Lung (tissue), 12 donors: ENCODE measurements around the gene MR1. TPM values are rescaled to one million over a fixed set of nuclear protein-coding genes. Genes with fewer than 3 reads are reported as not detected.
A peak's percentile ranks its signal among the peaks of the same experiment; 100 is the strongest.

ENCODE experiments used
- ATAC-seq: fragments of 200-7000 bp; cut with Tn5 transposase; one replicate; pipeline ENCODE4 v1.9.1; 2020; ENCODE audit warnings: moderate number of reproducible peaks; ENCODE audit not compliant: insufficient read depth, low FRiP score
- DNase-seq, 3 donors: peaks; one replicate each; pipeline ENCODE4 v3.0.0-alpha.2; 2013 to 2017
- H3K27ac ChIP-seq, 2 donors: one replicate each; pipeline ENCODE4 v1.5.1; 2013; ENCODE audit warnings: mild to moderate bottlenecking in 2 of 2, moderate library complexity in 2 of 2, control low read depth in 1 of 2, inconsistent platforms in 1 of 2, low read depth in 1 of 2, low read length in 1 of 2
- H3K27me3 ChIP-seq, 3 donors: one replicate each; pipeline ENCODE4 v1.5.1; 2013; ENCODE audit warnings: low read length in 2 of 3; ENCODE audit not compliant: control insufficient read depth in 3 of 3, insufficient read depth in 3 of 3
- H3K36me3 ChIP-seq, 4 donors: one replicate each; pipeline ENCODE4 v1.5.1; 2013; ENCODE audit warnings: low read length in 4 of 4, mild to moderate bottlenecking in 1 of 4, moderate library complexity in 1 of 4; ENCODE audit not compliant: control insufficient read depth in 4 of 4, insufficient read depth in 4 of 4
- H3K4me1 ChIP-seq, 5 donors: one replicate each; pipeline ENCODE4 v1.5.1; 2013; ENCODE audit warnings: low read length in 5 of 5, mild to moderate bottlenecking in 2 of 5, moderate library complexity in 1 of 5; ENCODE audit not compliant: control insufficient read depth in 5 of 5, insufficient read depth in 5 of 5
- H3K4me3 ChIP-seq: one replicate; pipeline ENCODE4 v1.5.1; 2013; ENCODE audit warnings: mild to moderate bottlenecking, control low read depth, moderate library complexity
- H3K9ac ChIP-seq, 2 donors: one replicate each; pipeline ENCODE4 v1.5.1; 2013; ENCODE audit warnings: low read length in 2 of 2, control low read depth in 1 of 2; ENCODE audit not compliant: insufficient read depth in 1 of 2
- H3K9me3 ChIP-seq, 4 donors: one replicate each; pipeline ENCODE4 v1.5.1; 2013; ENCODE audit warnings: low read length in 3 of 4, mild to moderate bottlenecking in 1 of 4, moderate library complexity in 1 of 4; ENCODE audit not compliant: control insufficient read depth in 4 of 4, insufficient read depth in 3 of 4
- CTCF ChIP-seq: IDR thresholded peaks from 2 replicates; pipeline ENCODE4 v1.5.1; 2012; ENCODE audit warnings: mild to moderate bottlenecking; ENCODE audit errors: control extremely low read depth, extremely low read depth
- WGBS, 2 donors: extraction: QIAGEN DNeasy Blood & Tissue Kit; methylation state at CpG; one replicate each; pipeline ENCODE4 v1.1.7; 2013; 5-methylcytosine and 5-hydroxymethylcytosine counted together
- polyA plus RNA-seq, 2 donors: library from polyadenylated mRNA; stranded (reverse); fragments of 200-250 nt; gene quantifications; one replicate each; pipeline ENCODE4 v1.2.1, GENCODE V29; 2013
- total RNA-seq, 2 donors: library from RNA; depleted of rRNA in 1 of 2; stranded (reverse); fragments of >200 nt in 1 of 2; gene quantifications; one replicate each; pipeline ENCODE4 v1.2.1, GENCODE V29; 2014 to 2021
- donor health status: control.
- donor health status: control.
- donor health status: Bipolar disorder and iron deficiency.
- donor health status: healthy.
- donor health status: DM: yes; HTN: yes; CAD: no.

The MR1 gene
- total and polyA plus RNA-seq, 4 donors, result 8.1 to 31.0 (median 23.9) TPM

DNA sequence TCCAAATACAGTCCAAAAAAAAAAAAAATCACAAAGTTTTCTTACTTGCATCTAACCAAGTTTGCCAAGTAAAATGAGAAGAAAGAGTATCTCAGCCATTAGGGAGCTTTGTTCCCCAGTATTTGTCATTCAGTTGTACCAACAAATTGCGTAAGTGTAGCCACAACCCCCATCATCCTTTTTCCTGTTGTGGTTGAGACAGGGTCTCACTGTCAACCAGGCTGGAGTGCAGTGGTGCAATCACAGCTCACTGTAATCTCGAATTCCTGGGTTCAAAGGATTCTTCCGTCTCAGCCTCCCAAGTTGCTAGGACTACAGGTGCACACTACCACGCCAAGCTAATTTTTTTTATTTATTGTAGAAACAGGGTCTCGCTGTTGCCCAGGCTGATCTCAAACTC, 20.6 kb upstream of the MR1 start:
- WGBS, 2 donors, result 38 to 64% methylated on average over 5 of the region's 5 CpGs
- H3K9ac ChIP-seq, result no peak overlapping the region
- ATAC-seq, result no peak

DNA sequence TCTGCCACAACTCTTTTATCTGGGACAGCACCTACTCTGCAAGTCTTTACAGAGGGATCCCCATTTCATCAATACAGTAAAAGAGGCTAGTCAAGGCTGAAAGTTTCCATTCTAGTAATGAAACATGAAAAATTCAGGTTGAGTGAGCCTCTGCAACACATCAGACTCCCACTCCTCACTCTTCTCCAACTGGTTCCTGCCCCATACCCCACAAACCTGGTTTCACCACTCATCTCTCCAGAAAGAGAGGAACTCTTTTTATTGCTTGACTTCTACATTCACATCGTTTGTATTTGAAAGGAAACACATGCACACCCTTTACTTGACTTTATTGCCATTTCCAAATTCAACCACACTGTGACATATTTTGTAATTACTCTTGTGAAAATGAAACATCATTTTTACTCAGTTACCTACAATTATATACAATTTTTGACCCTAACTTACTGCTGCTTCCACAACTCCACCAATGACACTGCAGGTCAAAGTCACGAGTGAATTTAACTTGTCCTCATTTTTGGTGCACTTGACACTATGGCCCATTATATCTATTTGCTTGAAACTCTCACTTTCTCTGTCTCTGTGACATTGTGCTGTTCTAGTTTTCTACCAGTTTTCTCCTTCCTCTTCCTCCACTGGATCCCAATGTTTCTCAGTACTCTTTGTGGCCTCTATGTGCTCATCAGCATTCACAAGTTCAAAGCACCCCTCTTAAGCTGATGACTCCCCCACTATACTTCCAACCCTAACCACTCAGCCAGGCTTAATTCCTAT, 19.1 kb upstream of the MR1 start:
- no peaks in the 10 kb centered on the region for H3K27me3 ChIP-seq
- H3K4me1 ChIP-seq, result peaks cover 0 to 23% (median 7%) of the 10 kb centered on the region in 5 donors
- no peak overlapping the region for H3K4me3 ChIP-seq
- H3K36me3 ChIP-seq, result peaks cover 0 to 2% (median 0%) of the 10 kb centered on the region in 4 donors
- WGBS, 2 donors, result 39 to 55% methylated on average over 2 of the region's 2 CpGs
- ATAC-seq (no peak), DNase-seq (no peak)
- no peaks in the 10 kb centered on the region for H3K9me3 ChIP-seq
- H3K27ac ChIP-seq, result peak overlapping the region in 1 of 2 donors; percentile 3
- no peak overlapping the region for H3K9ac ChIP-seq
- TF ChIP-seq CTCF, result no peak

More for the DNA sequence above, 20.6 kb upstream of the MR1 start:
- DNase-seq, result no peak
- H3K27me3 ChIP-seq, result no peaks in the 10 kb centered on the region
- no peak overlapping the region for H3K4me3 ChIP-seq
- peak overlapping the region in 1 of 2 donors; percentile 40 for H3K27ac ChIP-seq
- H3K4me1 ChIP-seq, result peaks cover 0 to 15% (median 7%) of the 10 kb centered on the region in 5 donors
- no peaks in the 10 kb centered on the region for H3K9me3 ChIP-seq
- no peaks in the 10 kb centered on the region for H3K36me3 ChIP-seq
- TF ChIP-seq CTCF, result no peak

DNA sequence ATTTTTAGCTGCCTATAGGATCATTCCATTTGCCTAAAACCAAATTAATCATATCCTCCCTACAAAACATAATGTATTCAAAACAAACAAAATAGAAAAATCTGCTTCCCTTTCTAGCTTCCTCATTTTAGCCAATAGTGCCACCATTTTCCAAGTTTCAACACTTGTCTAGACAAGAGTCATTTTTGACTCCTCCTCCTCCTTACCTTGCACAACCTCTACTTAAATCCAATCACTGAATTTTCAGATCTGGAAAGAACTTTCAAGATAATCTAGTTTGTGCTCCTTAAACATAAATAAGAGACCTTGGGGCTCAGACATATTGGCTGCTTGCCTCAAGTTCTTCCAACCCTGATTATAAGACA, 18.6 kb upstream of the MR1 start:
- H3K36me3 ChIP-seq, result peaks cover 0 to 2% (median 0%) of the 10 kb centered on the region in 4 donors
- no peaks in the 10 kb centered on the region for H3K9me3 ChIP-seq
- no peak overlapping the region for H3K9ac ChIP-seq
- peaks cover 0 to 24% (median 7%) of the 10 kb centered on the region in 5 donors for H3K4me1 ChIP-seq
- DNase-seq (no peak), ATAC-seq (peak; percentile 56)
- no peak overlapping the region for H3K27ac ChIP-seq
- H3K4me3 ChIP-seq, result no peak overlapping the region
- no peak for TF ChIP-seq CTCF
- H3K27me3 ChIP-seq, result no peaks in the 10 kb centered on the region

DNA sequence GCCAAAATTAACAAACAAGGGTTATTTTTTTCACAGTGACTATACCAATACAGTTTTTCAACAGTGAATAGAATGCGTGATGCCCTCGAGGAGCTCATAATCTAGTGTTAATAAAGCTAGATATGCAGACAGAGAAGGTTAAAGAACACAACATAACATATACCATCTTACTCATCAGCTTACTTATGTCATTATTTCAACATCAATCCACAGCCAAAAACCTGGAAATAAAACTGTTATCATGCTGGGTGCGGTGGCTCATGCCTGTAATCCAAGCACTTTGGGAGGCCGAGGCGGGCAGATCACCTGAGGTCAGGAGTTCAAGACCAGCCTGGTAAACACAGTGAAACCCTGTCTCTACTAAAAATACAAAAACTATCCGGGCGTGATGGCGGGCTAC, 17.2 kb upstream of the MR1 start:
- no peak for TF ChIP-seq CTCF
- Histone ChIP-seq H3K4me3 (no peak overlapping the region), H3K27ac (no peak overlapping the region), H3K9ac (no peak overlapping the region), H3K36me3 (peaks cover 0 to 2% (median 0%) of the 10 kb centered on the region in 4 donors), H3K27me3 (no peaks in the 10 kb centered on the region), H3K4me1 (peaks cover 2 to 22% (median 13%) of the 10 kb centered on the region in 5 donors), H3K9me3 (no peaks in the 10 kb centered on the region)
- no peak for ATAC-seq
- DNase-seq, result no peak
- 90 to 92% methylated on average over 8 of the region's 8 CpGs for WGBS, 2 donors
